Endothelial cell of umbilical vein (primary cell): ENCODE results near the gene C1orf146. TPM values are rescaled to one million over a fixed set of nuclear protein-coding genes. Genes with fewer than 3 reads are reported as not detected.

Experiments used
- BruUV-seq: library from RNA; stranded (reverse); fragments of 400-500 nt; replicated peaks from 2 replicates; lab custom pipeline; 2021; lab: Mats Ljungman, UMichigan
- CTCF ChIA-PET: fragments of 300-600, 350-600 bp; sonication (Branson Sonifier 250); formaldehyde crosslinking; loops from one replicate; lab custom pipeline; 2021; ENCODE audit warnings: antibody characterized with exemption, inconsistent platforms; lab: Charles Lee
- POLR2A ChIA-PET: fragments of 300-600, 350-600 bp; sonication (Branson Sonifier 250); formaldehyde crosslinking; loops from one replicate; lab custom pipeline; 2021; ENCODE audit warnings: antibody characterized with exemption, inconsistent platforms; lab: Charles Lee
- DNase-seq: peaks from one replicate; pipeline ENCODE4 v3.0.0-alpha.2; 2011; ENCODE audit warnings: low read depth, low spot score
- FAIRE-seq: peaks from 2 replicates; lab custom pipeline; 2011; peaks lifted over from hg19 to GRCh38; lab: Jason Lieb, UNC
- H2AFZ ChIP-seq: 2 replicates; pipeline ENCODE4 v1.6.0; 2012; ENCODE audit warnings: low read depth, low read length, control low read depth, inconsistent platforms
- H3K27ac ChIP-seq: 2 replicates; pipeline ENCODE4 v1.5.1; 2011; ENCODE audit warnings: low read depth, mild to moderate bottlenecking, control low read depth, low read length, moderate library complexity; ENCODE audit not compliant: insufficient read depth
- H3K27me3 ChIP-seq, 2 experiments: 2 replicates each; pipeline versions ENCODE4 v1.6.0 to v1.6.1; 2011; ENCODE audit warnings: low read length in 2 of 2, mixed read lengths in 1 of 2; ENCODE audit not compliant: control insufficient read depth in 2 of 2, insufficient read depth in 2 of 2
- H3K36me3 ChIP-seq, 2 experiments: 2 replicates in 1 of 2; 3 replicates in 1 of 2; pipeline ENCODE4 v1.5.1; 2011; ENCODE audit warnings: low read length in 2 of 2, mild to moderate bottlenecking in 1 of 2, moderate library complexity in 1 of 2; ENCODE audit not compliant: control insufficient read depth in 2 of 2, insufficient read depth in 2 of 2; ENCODE audit errors: extremely low read depth in 1 of 2
- H3K4me1 ChIP-seq: 3 replicates; pipeline ENCODE4 v1.5.1; 2011; ENCODE audit warnings: mild to moderate bottlenecking, low read length; ENCODE audit not compliant: control insufficient read depth, insufficient read depth; ENCODE audit errors: extremely low read depth
- H3K4me2 ChIP-seq: 2 replicates; pipeline ENCODE4 v1.6.1; 2011; ENCODE audit warnings: low read length, control low read depth, mixed read lengths; ENCODE audit not compliant: insufficient read depth
- H3K4me3 ChIP-seq, 3 experiments: fragments of 200-600 bp in 1 of 3; sonication (generic), shearing (Covaris generic) in 1 of 3; replicated peaks in 1 of 3; 2 replicates each; pipeline ENCODE4 v1.5.1; 2011 to 2016; ENCODE audit warnings: control low read depth in 3 of 3, low read length in 3 of 3, mild to moderate bottlenecking in 2 of 3, inconsistent platforms in 1 of 3, low read depth in 1 of 3, moderate library complexity in 1 of 3; ENCODE audit not compliant: insufficient read depth in 1 of 3
- H3K79me2 ChIP-seq: 2 replicates; pipeline ENCODE4 v1.6.0; 2012; ENCODE audit warnings: low read length, inconsistent platforms; ENCODE audit not compliant: control insufficient read depth, insufficient read depth
- H3K9ac ChIP-seq: replicated peaks from 2 replicates; pipeline ENCODE3; 2011; ENCODE audit warnings: low read length, control low read depth; ENCODE audit not compliant: insufficient read depth; ENCODE audit errors: extremely low read depth
- H3K9me1 ChIP-seq: replicated peaks from 3 replicates; pipeline ENCODE4 v1.6.0; 2011; ENCODE audit warnings: mild to moderate bottlenecking, low read length; ENCODE audit not compliant: control insufficient read depth, insufficient read depth; ENCODE audit errors: extremely low read depth
- H3K9me3 ChIP-seq: replicated peaks from 2 replicates; pipeline ENCODE4 v1.5.1; 2012; ENCODE audit warnings: low read length, inconsistent platforms; ENCODE audit not compliant: control insufficient read depth, insufficient read depth
- H4K20me1 ChIP-seq: replicated peaks from 2 replicates; pipeline ENCODE3; 2011; ENCODE audit warnings: mild to moderate bottlenecking, low read length; ENCODE audit not compliant: control insufficient read depth, insufficient read depth; ENCODE audit errors: extremely low read depth
- CTCF ChIP-seq, 2 donors: IDR thresholded peaks; 1 replicate in 1 of 2; 2 replicates in 1 of 2; pipeline ENCODE4 v1.5.1; 2011; ENCODE audit warnings: low read length in 2 of 2, mild to moderate bottlenecking in 2 of 2, moderate library complexity in 2 of 2, control low read depth in 1 of 2, inconsistent platforms in 1 of 2, low read depth in 1 of 2; ENCODE audit not compliant: insufficient read depth in 1 of 2; ENCODE audit errors: extremely low read depth in 1 of 2
- EZH2 ChIP-seq: IDR thresholded peaks from 2 replicates; pipeline ENCODE4 v1.6.1; 2012; ENCODE audit warnings: borderline replicate concordance, low read depth, mild to moderate bottlenecking, moderate library complexity, low read length, inconsistent platforms; ENCODE audit not compliant: severe bottlenecking
- FOS ChIP-seq: IDR thresholded peaks from 2 replicates; pipeline ENCODE4 v1.6.1; 2011; ENCODE audit warnings: mild to moderate bottlenecking, low read length, moderate library complexity, borderline replicate concordance; ENCODE audit not compliant: insufficient read depth
- GATA2 ChIP-seq: IDR thresholded peaks from 2 replicates; pipeline ENCODE4 v1.7.0; 2011; ENCODE audit warnings: low read depth, mild to moderate bottlenecking, moderate library complexity, mixed read lengths, low read length; ENCODE audit not compliant: insufficient read length, insufficient read depth
- JUN ChIP-seq: IDR thresholded peaks from 2 replicates; pipeline ENCODE4 v1.6.1; 2011; ENCODE audit warnings: borderline replicate concordance, low read depth; ENCODE audit not compliant: insufficient read length, insufficient read depth
- MAX ChIP-seq: IDR thresholded peaks from 2 replicates; pipeline ENCODE4 v1.6.1; 2011; ENCODE audit not compliant: insufficient read depth, insufficient read length
- MYC ChIP-seq: IDR thresholded peaks from one replicate; pipeline ENCODE4 v1.6.1; 2011; ENCODE audit warnings: mild to moderate bottlenecking, low read depth, low read length
- POLR2A ChIP-seq: IDR thresholded peaks from 2 replicates; pipeline ENCODE4 v1.6.1; 2012; ENCODE audit warnings: low read depth, mild to moderate bottlenecking, control low read depth, low read length
- POLR2AphosphoS5 ChIP-seq: IDR thresholded peaks from 2 replicates; pipeline ENCODE4 v1.6.1; 2012; ENCODE audit warnings: low read depth, mild to moderate bottlenecking, control low read depth, low read length, moderate library complexity; ENCODE audit not compliant: insufficient read depth
- dilution Hi-C: fragments of 300-500 bp; cut with MboI; formaldehyde crosslinking; loops from one replicate; pipeline ENCODE4 v1.15.0; 2019; ENCODE audit warnings: low sequenced_read_pairs; ENCODE audit not compliant: extremely low pct_ligation_motif_present
- intact Hi-C: fragments of 100-400 bp; cut with micrococcal nuclease; formaldehyde crosslinking; loops from one replicate; pipeline ENCODE4 v1.10.0; 2022
- polyA plus RNA-seq, 4 experiments: library from polyadenylated mRNA; depleted of rRNA in 3 of 4; stranded (reverse) in 3 of 4; unstranded in 1 of 4; fragments of >200 nt; gene quantifications; 2 replicates each; pipeline versions ENCODE4 v1.2.1 to v1.2.3, GENCODE V29; 2011 to 2012; ENCODE audit warnings: missing spikeins in 1 of 4
- total RNA-seq: library from RNA; stranded (reverse); gene quantifications from 2 replicates; pipeline ENCODE4 v1.2.3, GENCODE V29; 2021

The C1orf146 gene
- total and polyA plus RNA-seq, 2 donors (not counting 3 experiments of a cell fraction or from before 2014, with no cell fraction given) = not detected

GRCh38 chr1:92240034-92240433 lies 22.3 kb downstream of the C1orf146 start:
- H3K9me3 ChIP-seq = no peaks in the 10 kb centered on the region
- intact Hi-C loops (no loop called here), dilution Hi-C loops (no loop called here)
- H3K9me1 ChIP-seq = no peaks in the 10 kb centered on the region
- no peak overlapping the region for H3K9ac ChIP-seq
- no peaks in the 10 kb centered on the region for H3K27me3 ChIP-seq
- FAIRE-seq (no peak), DNase-seq (no peak)
- H2AFZ ChIP-seq = no peak overlapping the region
- no peaks in the 10 kb centered on the region for H3K4me1 ChIP-seq
- BruUV-seq = no TSS peak
- TF ChIP-seq CTCF (IDR thresholded peaks at IDR 0.05; ENCODE audit: extremely low read depth in 1 of 2, insufficient read depth in 1 of 2, low read depth in 1 of 2, low read length in 2 of 2) (no peak), FOS (no peak), MAX (no peak), POLR2A (no peak), GATA2 (no peak), POLR2AphosphoS5 (no peak), MYC (no peak), JUN (no peak), EZH2 (no peak)
- no peak overlapping the region for H3K4me3 ChIP-seq
- H4K20me1 ChIP-seq = no peaks in the 10 kb centered on the region
- H3K4me2 ChIP-seq = no peak overlapping the region
- no peaks in the 10 kb centered on the region for H3K79me2 ChIP-seq
- no peak overlapping the region for H3K27ac ChIP-seq
- POLR2A ChIA-PET = no interaction called here
- CTCF ChIA-PET = interaction anchor here (0.8 kb wide), 1 partner anchor 9 kb away, joined by 3 read pairs; no protein-coding TSS in a partner anchor
- H3K36me3 ChIP-seq = no peaks in the 10 kb centered on the region
